Lower lobe of right lung (tissue), 2 donors: ENCODE data around the gene APPL2. TPM values are rescaled to one million over a fixed set of nuclear protein-coding genes. Genes with fewer than 3 reads are reported as not detected.

ENCODE experiments used
- ATAC-seq, 2 donors: fragments of 200-7000 bp; cut with Tn5 transposase; one replicate each; pipeline ENCODE4 v1.9.1; 2020 to 2022; ENCODE audit warnings: mild to moderate bottlenecking in 2 of 2, moderate library complexity in 2 of 2
- DNase-seq: peaks from one replicate; pipeline ENCODE4 v3.0.0-alpha.2; 2020
- H3K27ac ChIP-seq: fragments of 200-600 bp; one replicate; pipeline ENCODE4 v1.8.0; 2022
- H3K27me3 ChIP-seq: fragments of 200-600 bp; one replicate; pipeline ENCODE4 v1.8.0; 2022; ENCODE audit warnings: low read depth
- H3K36me3 ChIP-seq: fragments of 200-600 bp; one replicate; pipeline ENCODE4 v1.8.0; 2022; ENCODE audit warnings: mild to moderate bottlenecking
- H3K4me1 ChIP-seq: fragments of 200-600 bp; one replicate; pipeline ENCODE4 v1.8.0; 2022
- H3K4me3 ChIP-seq: fragments of 200-600 bp; one replicate; pipeline ENCODE4 v1.8.0; 2022; ENCODE audit warnings: mild to moderate bottlenecking
- H3K9me3 ChIP-seq: fragments of 200-600 bp; one replicate; pipeline ENCODE4 v1.8.0; 2022
- intact Hi-C: fragments of 100-400 bp; cut with DNase I; formaldehyde crosslinking; loops from one replicate; pipeline ENCODE4 v1.11.0; 2022
- total RNA-seq: library from RNA; stranded (reverse); fragmentation: NEBNext Ultra II Directional; extraction: Animal tissue kit (Norgen Biotek cat#: 25700); gene quantifications from one replicate; pipeline ENCODE4 v1.2.1, GENCODE V29; 2021
- TF ChIP-seq, protein P1 (sequence below): fragments of 200-600 bp; IDR thresholded peaks from one replicate; pipeline ENCODE4 v1.8.0; 2022; ENCODE audit warnings: antibody characterized with exemption, mild to moderate bottlenecking
- donor health status: DM: no; HTN: yes; CAD: no; lungs with severe emphysema.

APPL2 gene
- total RNA-seq, 1 donor from 2014 or later, result 34.0 TPM

DNA sequence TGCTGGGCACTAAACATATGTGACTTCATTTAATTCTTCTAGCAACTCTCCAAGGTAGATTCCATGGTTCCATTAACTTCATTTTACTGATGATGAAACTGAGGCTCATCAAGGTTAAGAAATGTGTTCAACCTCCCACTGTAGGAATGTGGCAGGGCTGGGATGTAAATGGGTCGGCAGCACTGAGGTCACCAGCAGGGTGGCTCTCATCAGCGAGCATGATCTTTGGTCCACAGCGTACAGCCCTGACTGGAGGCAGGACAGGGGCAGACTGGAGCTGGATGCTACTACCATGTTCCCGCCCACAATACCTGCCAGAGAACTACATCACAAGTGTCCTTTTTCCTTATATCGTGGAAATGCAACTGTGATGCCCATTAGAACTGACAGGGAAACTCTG, 4.6 kb downstream of the APPL2 start:
- Histone ChIP-seq H3K27ac (no peak overlapping the region), H3K4me1 (peaks cover 51% of the 10 kb centered on the region), H3K4me3 (no peak overlapping the region), H3K27me3 (no peaks in the 10 kb centered on the region), H3K36me3 (peaks cover 26% of the 10 kb centered on the region), H3K9me3 (no peaks in the 10 kb centered on the region)
- intact Hi-C loops, result no loop called here
- no peak for ATAC-seq
- DNase-seq, result no peak
- TF ChIP-seq, protein P1, sequence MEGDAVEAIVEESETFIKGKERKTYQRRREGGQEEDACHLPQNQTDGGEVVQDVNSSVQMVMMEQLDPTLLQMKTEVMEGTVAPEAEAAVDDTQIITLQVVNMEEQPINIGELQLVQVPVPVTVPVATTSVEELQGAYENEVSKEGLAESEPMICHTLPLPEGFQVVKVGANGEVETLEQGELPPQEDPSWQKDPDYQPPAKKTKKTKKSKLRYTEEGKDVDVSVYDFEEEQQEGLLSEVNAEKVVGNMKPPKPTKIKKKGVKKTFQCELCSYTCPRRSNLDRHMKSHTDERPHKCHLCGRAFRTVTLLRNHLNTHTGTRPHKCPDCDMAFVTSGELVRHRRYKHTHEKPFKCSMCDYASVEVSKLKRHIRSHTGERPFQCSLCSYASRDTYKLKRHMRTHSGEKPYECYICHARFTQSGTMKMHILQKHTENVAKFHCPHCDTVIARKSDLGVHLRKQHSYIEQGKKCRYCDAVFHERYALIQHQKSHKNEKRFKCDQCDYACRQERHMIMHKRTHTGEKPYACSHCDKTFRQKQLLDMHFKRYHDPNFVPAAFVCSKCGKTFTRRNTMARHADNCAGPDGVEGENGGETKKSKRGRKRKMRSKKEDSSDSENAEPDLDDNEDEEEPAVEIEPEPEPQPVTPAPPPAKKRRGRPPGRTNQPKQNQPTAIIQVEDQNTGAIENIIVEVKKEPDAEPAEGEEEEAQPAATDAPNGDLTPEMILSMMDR, result no peak

DNA sequence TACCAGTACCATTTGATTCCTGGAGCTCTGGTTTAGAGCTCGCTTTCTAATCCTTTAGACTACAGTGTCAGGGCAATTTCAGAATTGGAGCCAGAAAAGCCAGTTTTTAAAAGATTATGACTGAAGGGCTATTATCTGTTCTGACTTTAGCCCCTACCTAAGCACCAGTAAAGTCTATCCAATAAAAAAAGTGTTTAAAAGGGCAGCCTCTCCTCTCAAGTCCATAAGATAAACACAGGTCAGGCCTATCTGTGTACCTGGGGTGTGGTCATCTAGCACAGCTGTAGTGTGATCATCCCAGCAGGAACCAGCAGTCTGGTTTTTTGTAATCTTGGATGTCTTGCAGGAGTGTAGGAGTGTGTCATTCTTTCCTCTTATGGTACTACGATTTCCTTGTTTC, 6.6 kb downstream of the APPL2 start:
- peaks cover 29% of the 10 kb centered on the region for H3K36me3 ChIP-seq
- no peak overlapping the region for H3K4me3 ChIP-seq
- TF ChIP-seq, protein P1, result no peak
- DNase-seq (no peak), ATAC-seq (peak in 1 of 2 donors; percentile 37)
- intact Hi-C loops, result no loop called here
- H3K27ac ChIP-seq, result no peak overlapping the region
- H3K4me1 ChIP-seq, result peaks cover 41% of the 10 kb centered on the region
- no peaks in the 10 kb centered on the region for H3K27me3 ChIP-seq
- no peaks in the 10 kb centered on the region for H3K9me3 ChIP-seq

DNA sequence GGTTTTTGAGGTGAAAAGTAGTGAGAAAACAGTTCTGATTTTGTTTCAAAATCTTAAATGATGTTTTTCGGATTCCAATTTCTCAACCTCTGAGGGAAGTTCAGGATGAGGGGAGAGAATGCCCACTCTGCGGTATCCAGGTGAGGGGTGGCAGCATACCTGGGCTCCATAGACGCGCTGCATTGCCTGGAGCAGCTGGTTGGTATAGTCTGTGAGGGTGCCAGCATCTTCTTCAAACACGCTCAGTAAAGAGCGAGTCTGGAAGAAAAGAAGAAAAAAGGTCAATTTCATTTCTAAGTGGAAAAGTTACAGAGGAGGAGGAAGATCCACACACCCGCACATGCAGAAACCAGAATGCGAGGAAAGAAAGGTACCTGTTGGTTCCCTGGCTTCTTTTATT, 7.0 kb downstream of the APPL2 start:
- peaks cover 41% of the 10 kb centered on the region for H3K4me1 ChIP-seq
- intact Hi-C loops, result no loop called here
- TF ChIP-seq, protein P1, result no peak

DNA sequence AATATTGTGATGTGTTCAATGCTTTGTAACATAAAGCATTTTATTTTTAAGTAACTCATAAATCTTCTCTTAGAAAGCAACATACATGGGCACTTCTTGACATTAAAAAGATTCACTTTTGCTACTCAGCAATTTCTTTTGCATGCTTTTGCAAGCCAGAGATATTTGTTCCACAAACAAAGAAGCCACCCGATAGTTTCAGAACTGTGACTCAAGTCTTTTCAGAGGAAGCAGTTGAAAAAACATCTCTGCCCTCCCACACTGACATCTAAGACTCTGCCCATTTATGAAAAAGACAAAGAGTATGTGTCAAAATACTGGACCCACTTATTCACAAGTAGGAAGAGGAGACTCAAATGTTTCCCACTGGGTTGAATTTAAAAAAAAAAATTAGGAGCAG, 7.5 kb downstream of the APPL2 start:
- Histone ChIP-seq H3K36me3 (peaks cover 29% of the 10 kb centered on the region), H3K9me3 (no peaks in the 10 kb centered on the region), H3K4me1 (peaks cover 41% of the 10 kb centered on the region), H3K27ac (no peak overlapping the region), H3K27me3 (no peaks in the 10 kb centered on the region), H3K4me3 (no peak overlapping the region)
- peak in 1 of 2 donors; percentile 31 for ATAC-seq
- no peak for DNase-seq
- intact Hi-C loops, result no loop called here
- TF ChIP-seq, protein P1, result no peak

More for the DNA sequence above, 7.0 kb downstream of the APPL2 start:
- Histone ChIP-seq H3K27me3 (no peaks in the 10 kb centered on the region), H3K27ac (no peak overlapping the region), H3K36me3 (peaks cover 29% of the 10 kb centered on the region), H3K9me3 (no peaks in the 10 kb centered on the region), H3K4me3 (no peak overlapping the region)
- DNase-seq, result no peak
- no peak for ATAC-seq

DNA sequence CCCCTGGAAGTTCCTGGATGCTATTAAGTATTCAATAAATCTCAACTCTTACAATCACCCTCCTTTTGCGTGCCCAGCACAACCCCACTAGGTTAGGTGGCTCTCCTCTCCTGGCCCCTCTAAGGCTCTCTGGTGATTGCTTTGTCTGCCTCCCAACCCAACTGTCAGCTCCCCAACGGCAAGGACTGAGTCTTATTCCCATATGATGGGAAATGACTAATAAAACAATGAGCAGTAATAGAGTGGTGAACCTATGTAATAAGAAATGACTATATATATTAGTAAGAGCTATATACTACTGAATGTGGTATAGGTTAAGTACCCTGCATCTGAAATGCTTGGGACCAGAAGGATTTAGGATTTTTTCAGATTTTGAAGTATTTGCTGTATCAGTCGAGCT, 8.1 kb downstream of the APPL2 start:
- peaks cover 29% of the 10 kb centered on the region for H3K36me3 ChIP-seq

More for the DNA sequence above, 8.1 kb downstream of the APPL2 start:
- Histone ChIP-seq H3K4me1 (peaks cover 41% of the 10 kb centered on the region), H3K9me3 (no peaks in the 10 kb centered on the region), H3K27ac (no peak overlapping the region), H3K4me3 (no peak overlapping the region), H3K27me3 (no peaks in the 10 kb centered on the region)
- intact Hi-C loops, result no loop called here
- TF ChIP-seq, protein P1, result no peak
- ATAC-seq, result no peak
- no peak for DNase-seq
